Liver (tissue), 9 donors: ENCODE data around the gene GRIP1. TPM values are rescaled to one million over a fixed set of nuclear protein-coding genes. Genes with fewer than 3 reads are reported as not detected.

Experiments used
- DNase-seq: peaks from one replicate; pipeline ENCODE4 v3.0.0-alpha.2; 2017; ENCODE audit warnings: low spot score
- H3K27ac ChIP-seq, 2 donors: one replicate each; pipeline ENCODE4 v1.7.0; 2013; ENCODE audit warnings: inconsistent platforms in 2 of 2, low read length in 2 of 2, control low read depth in 1 of 2, low read depth in 1 of 2, mild to moderate bottlenecking in 1 of 2
- H3K27me3 ChIP-seq, 4 donors: one replicate each; pipeline versions ENCODE4 v1.6.1 to v1.7.0; 2013; ENCODE audit warnings: low read length in 3 of 4, inconsistent platforms in 1 of 4, mild to moderate bottlenecking in 1 of 4, moderate library complexity in 1 of 4; ENCODE audit not compliant: control insufficient read depth in 4 of 4, insufficient read depth in 4 of 4
- H3K36me3 ChIP-seq, 4 donors: one replicate each; pipeline versions ENCODE4 v1.6.1 to v1.7.0; 2013; ENCODE audit warnings: low read length in 3 of 4, mild to moderate bottlenecking in 3 of 4, low read depth in 1 of 4, moderate library complexity in 1 of 4; ENCODE audit not compliant: control insufficient read depth in 4 of 4, insufficient read depth in 3 of 4
- H3K4me1 ChIP-seq, 4 donors: one replicate each; pipeline versions ENCODE4 v1.6.1 to v1.7.0; 2013; ENCODE audit warnings: low read length in 3 of 4, mild to moderate bottlenecking in 3 of 4, moderate library complexity in 1 of 4; ENCODE audit not compliant: control insufficient read depth in 4 of 4, insufficient read depth in 4 of 4
- H3K4me3 ChIP-seq, 3 donors: one replicate each; pipeline versions ENCODE4 v1.6.1 to v1.7.0; 2013; ENCODE audit warnings: low read length in 3 of 3, control low read depth in 1 of 3, low read depth in 1 of 3, mild to moderate bottlenecking in 1 of 3
- H3K9ac ChIP-seq, 2 donors: one replicate each; pipeline ENCODE4 v1.7.0; 2013; ENCODE audit warnings: low read length in 2 of 2, mild to moderate bottlenecking in 2 of 2, moderate library complexity in 2 of 2, control low read depth in 1 of 2, low read depth in 1 of 2
- H3K9me3 ChIP-seq, 4 donors: one replicate each; pipeline versions ENCODE4 v1.6.1 to v1.7.0; 2013; ENCODE audit warnings: low read length in 3 of 4; ENCODE audit not compliant: control insufficient read depth in 4 of 4
- EGR1 ChIP-seq, 2 donors: IDR thresholded peaks; 2 replicates each; pipeline ENCODE4 v1.6.1; 2016 to 2018; ENCODE audit warnings: antibody characterized with exemption in 2 of 2, low read depth in 2 of 2
- FOXA1 ChIP-seq: IDR thresholded peaks from 2 replicates; pipeline ENCODE4 v1.6.1; 2016; ENCODE audit warnings: antibody characterized with exemption
- FOXA2 ChIP-seq: IDR thresholded peaks from 2 replicates; pipeline ENCODE4 v1.6.1; 2016; ENCODE audit warnings: antibody characterized with exemption
- GABPA ChIP-seq, 2 donors: IDR thresholded peaks in 1 of 2; conservative IDR thresholded peaks in 1 of 2; 2 replicates each; pipeline ENCODE4 v1.6.1; 2016; ENCODE audit warnings: antibody characterized with exemption in 2 of 2, mild to moderate bottlenecking in 1 of 2, moderate library complexity in 1 of 2
- HNF4A ChIP-seq, 2 donors: conservative IDR thresholded peaks; 2 replicates each; pipeline ENCODE4 v1.6.1; 2016; ENCODE audit warnings: antibody characterized with exemption in 2 of 2, mild to moderate bottlenecking in 2 of 2
- HNF4G ChIP-seq: IDR thresholded peaks from 2 replicates; pipeline ENCODE4 v1.6.1; 2016; ENCODE audit warnings: antibody characterized with exemption
- JUND ChIP-seq, 2 donors: IDR thresholded peaks; 2 replicates each; pipeline ENCODE4 v1.6.1; 2016; ENCODE audit warnings: antibody characterized with exemption in 2 of 2
- NR2F2 ChIP-seq: IDR thresholded peaks from 2 replicates; pipeline ENCODE4 v1.6.1; 2016; ENCODE audit warnings: antibody characterized with exemption
- RAD21 ChIP-seq, 2 donors: IDR thresholded peaks; 2 replicates each; pipeline ENCODE4 v1.6.1; 2016; ENCODE audit warnings: antibody characterized with exemption in 2 of 2, mild to moderate bottlenecking in 2 of 2
- RXRA ChIP-seq, 2 donors: IDR thresholded peaks; 2 replicates each; pipeline ENCODE4 v1.6.1; 2017 to 2018; ENCODE audit warnings: antibody characterized with exemption in 2 of 2, mild to moderate bottlenecking in 1 of 2
- SP1 ChIP-seq: IDR thresholded peaks from 2 replicates; pipeline ENCODE4 v1.6.1; 2018; ENCODE audit warnings: antibody characterized with exemption, mild to moderate bottlenecking
- TAF1 ChIP-seq: conservative IDR thresholded peaks from 2 replicates; pipeline ENCODE4 v1.6.1; 2016; ENCODE audit warnings: antibody characterized with exemption, mild to moderate bottlenecking
- YY1 ChIP-seq: IDR thresholded peaks from 2 replicates; pipeline ENCODE4 v1.6.1; 2016; ENCODE audit warnings: antibody characterized with exemption, mild to moderate bottlenecking
- WGBS: extraction: QIAGEN DNeasy Blood & Tissue Kit; methylation state at CpG from one replicate; pipeline ENCODE4 v1.1.7; 2013; 5-methylcytosine and 5-hydroxymethylcytosine counted together
- polyA plus RNA-seq, 2 donors: library from polyadenylated mRNA; stranded (reverse) in 1 of 2; unstranded in 1 of 2; fragments of 200-250 nt in 1 of 2; fragments of >200 nt in 1 of 2; fragmentation: Nextera tagmentation in 1 of 2; extraction: Ambion mirVana in 1 of 2; gene quantifications; one replicate each; pipeline versions ENCODE4 v1.2.1 to v1.2.3, GENCODE V29; 2013 to 2015
- total RNA-seq, 2 donors: library from RNA; depleted of rRNA; stranded (reverse); fragments of >200 nt; gene quantifications; one replicate each; pipeline ENCODE4 v1.2.3, GENCODE V29; 2014
- TF ChIP-seq, protein P1 (sequence below): IDR thresholded peaks from 2 replicates; pipeline ENCODE4 v1.6.1; 2016; ENCODE audit warnings: antibody characterized with exemption
- TF ChIP-seq, protein P2 (sequence below): IDR thresholded peaks from 2 replicates; pipeline ENCODE4 v1.6.1; 2016; ENCODE audit warnings: antibody characterized with exemption
- TF ChIP-seq, protein P3 (sequence below): IDR thresholded peaks from 2 replicates; pipeline ENCODE4 v1.6.1; 2016; ENCODE audit warnings: antibody characterized with exemption
- TF ChIP-seq, protein P4 (sequence below): IDR thresholded peaks from 2 replicates; pipeline ENCODE4 v1.6.1; 2016; ENCODE audit warnings: antibody characterized with exemption, mild to moderate bottlenecking
- donor health status: healthy.
- donor health status: healthy.
- donor health status: healthy.
- donor health status: healthy.
- donor health status: healthy.

Gene GRIP1
- total and polyA plus RNA-seq, 4 donors = 0.05 to 1.5 (median 0.24) TPM

DNA sequence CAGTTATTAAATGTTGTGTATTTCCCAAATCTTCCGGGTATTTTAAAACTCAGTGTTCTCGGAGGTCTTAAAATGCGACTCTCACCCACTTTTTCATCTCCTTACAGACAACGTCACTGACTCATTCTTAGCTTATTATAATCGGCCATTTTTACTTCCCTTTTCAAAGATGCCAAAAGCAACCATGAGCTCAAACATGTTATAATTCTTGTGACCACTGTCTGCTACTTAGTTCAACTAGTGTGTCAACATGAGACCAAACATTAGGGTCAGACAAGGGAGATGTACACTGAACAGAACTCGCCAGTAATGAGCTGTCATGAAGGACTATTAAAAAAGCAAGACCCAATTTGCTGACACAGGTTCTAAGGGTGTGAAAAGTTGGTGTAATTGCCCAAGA, 4.2 kb upstream of the GRIP1 start:
- no peak overlapping the region for H3K9ac ChIP-seq
- no peaks in the 10 kb centered on the region for H3K36me3 ChIP-seq
- no peaks in the 10 kb centered on the region for H3K9me3 ChIP-seq
- no peak overlapping the region for H3K4me3 ChIP-seq
- H3K27me3 ChIP-seq = peaks cover 0 to 14% (median 2%) of the 10 kb centered on the region in 4 donors
- no peaks in the 10 kb centered on the region for H3K4me1 ChIP-seq
- no peak for DNase-seq
- WGBS = 70% methylated on average over 6 of the region's 6 CpGs
- TF ChIP-seq, protein P1, sequence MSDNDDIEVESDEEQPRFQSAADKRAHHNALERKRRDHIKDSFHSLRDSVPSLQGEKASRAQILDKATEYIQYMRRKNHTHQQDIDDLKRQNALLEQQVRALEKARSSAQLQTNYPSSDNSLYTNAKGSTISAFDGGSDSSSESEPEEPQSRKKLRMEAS = no peak
- TF ChIP-seq NR2F2 = no peak
- TF ChIP-seq FOXA1 = no peak
- no peak overlapping the region for H3K27ac ChIP-seq

DNA sequence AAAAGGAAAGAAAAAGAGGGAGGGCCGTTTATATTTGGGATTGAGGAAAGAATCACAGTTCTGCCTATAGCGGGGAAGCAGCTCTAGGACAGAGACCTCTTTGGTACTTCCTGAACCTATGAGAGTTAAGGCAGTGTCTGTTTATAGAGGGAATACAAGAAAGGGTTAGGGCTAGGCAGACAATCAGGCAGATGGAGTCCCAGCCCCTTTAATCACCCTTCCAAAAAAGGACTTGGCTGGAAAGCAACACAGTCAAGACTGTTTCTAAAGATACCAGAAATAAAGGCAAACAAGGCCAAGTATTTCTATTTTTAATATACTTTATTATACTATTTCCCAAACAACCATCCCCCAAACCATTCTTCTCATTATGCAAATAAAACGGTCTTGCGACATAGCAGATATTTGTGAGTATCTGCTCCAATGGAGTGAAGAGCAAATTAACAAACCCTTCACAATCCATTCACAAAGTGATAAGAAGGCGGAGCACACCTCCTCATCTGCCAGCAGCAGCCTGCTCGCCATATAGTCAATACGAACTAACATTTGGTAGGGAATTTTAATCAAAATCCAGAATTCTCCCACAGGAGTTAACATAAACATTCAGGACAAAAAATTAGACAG, 697 bp upstream of the GRIP1 start:
- H3K27ac ChIP-seq = no peak overlapping the region

DNA sequence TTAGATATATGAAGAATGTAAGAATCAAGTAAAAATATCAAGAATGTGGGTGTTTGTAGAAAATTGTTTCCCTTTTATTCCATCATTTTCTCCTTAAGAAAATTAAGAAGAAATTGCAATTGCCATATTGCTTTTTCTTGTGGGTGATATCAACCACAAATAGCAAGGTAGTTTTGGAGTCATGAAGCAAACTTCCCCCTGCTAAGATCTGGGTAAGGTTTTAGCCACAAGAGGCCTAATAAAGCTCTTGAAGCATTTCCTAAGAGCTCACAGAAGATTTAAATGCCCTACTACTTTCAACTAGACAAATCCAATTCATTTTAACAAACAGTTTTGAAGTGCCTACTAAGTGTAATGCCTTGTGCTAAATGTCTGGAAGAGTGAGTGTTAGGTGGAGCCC, 2.6 kb downstream of the GRIP1 start:
- Histone ChIP-seq H3K4me3 (no peak overlapping the region), H3K4me1 (no peaks in the 10 kb centered on the region), H3K27me3 (peaks cover 0 to 5% (median under 1%) of the 10 kb centered on the region in 4 donors), H3K9ac (no peak overlapping the region), H3K9me3 (no peaks in the 10 kb centered on the region), H3K27ac (no peak overlapping the region), H3K36me3 (no peaks in the 10 kb centered on the region)
- DNase-seq = no peak
- TF ChIP-seq HNF4G (no peak), RAD21 (IDR thresholded peaks at IDR 0.05) (no peak), FOXA1 (no peak), TAF1 (no peak), SP1 (no peak), JUND (IDR thresholded peaks at IDR 0.05) (no peak), YY1 (no peak), NR2F2 (no peak), FOXA2 (no peak), RXRA (IDR thresholded peaks at IDR 0.05) (no peak), EGR1 (IDR thresholded peaks at IDR 0.05; ENCODE audit: low read depth in 2 of 2) (no peak), HNF4A (conservative IDR thresholded peaks at IDR 0.05) (no peak), GABPA (IDR thresholded peaks at IDR 0.05 in 1 of 2, conservative IDR thresholded peaks at IDR 0.05 in 1 of 2) (no peak)
- TF ChIP-seq, protein P2, sequence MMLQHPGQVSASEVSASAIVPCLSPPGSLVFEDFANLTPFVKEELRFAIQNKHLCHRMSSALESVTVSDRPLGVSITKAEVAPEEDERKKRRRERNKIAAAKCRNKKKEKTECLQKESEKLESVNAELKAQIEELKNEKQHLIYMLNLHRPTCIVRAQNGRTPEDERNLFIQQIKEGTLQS = no peak
- TF ChIP-seq, protein P3, sequence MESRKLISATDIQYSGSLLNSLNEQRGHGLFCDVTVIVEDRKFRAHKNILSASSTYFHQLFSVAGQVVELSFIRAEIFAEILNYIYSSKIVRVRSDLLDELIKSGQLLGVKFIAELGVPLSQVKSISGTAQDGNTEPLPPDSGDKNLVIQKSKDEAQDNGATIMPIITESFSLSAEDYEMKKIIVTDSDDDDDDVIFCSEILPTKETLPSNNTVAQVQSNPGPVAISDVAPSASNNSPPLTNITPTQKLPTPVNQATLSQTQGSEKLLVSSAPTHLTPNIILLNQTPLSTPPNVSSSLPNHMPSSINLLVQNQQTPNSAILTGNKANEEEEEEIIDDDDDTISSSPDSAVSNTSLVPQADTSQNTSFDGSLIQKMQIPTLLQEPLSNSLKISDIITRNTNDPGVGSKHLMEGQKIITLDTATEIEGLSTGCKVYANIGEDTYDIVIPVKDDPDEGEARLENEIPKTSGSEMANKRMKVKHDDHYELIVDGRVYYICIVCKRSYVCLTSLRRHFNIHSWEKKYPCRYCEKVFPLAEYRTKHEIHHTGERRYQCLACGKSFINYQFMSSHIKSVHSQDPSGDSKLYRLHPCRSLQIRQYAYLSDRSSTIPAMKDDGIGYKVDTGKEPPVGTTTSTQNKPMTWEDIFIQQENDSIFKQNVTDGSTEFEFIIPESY = no peak
- TF ChIP-seq, protein P4, sequence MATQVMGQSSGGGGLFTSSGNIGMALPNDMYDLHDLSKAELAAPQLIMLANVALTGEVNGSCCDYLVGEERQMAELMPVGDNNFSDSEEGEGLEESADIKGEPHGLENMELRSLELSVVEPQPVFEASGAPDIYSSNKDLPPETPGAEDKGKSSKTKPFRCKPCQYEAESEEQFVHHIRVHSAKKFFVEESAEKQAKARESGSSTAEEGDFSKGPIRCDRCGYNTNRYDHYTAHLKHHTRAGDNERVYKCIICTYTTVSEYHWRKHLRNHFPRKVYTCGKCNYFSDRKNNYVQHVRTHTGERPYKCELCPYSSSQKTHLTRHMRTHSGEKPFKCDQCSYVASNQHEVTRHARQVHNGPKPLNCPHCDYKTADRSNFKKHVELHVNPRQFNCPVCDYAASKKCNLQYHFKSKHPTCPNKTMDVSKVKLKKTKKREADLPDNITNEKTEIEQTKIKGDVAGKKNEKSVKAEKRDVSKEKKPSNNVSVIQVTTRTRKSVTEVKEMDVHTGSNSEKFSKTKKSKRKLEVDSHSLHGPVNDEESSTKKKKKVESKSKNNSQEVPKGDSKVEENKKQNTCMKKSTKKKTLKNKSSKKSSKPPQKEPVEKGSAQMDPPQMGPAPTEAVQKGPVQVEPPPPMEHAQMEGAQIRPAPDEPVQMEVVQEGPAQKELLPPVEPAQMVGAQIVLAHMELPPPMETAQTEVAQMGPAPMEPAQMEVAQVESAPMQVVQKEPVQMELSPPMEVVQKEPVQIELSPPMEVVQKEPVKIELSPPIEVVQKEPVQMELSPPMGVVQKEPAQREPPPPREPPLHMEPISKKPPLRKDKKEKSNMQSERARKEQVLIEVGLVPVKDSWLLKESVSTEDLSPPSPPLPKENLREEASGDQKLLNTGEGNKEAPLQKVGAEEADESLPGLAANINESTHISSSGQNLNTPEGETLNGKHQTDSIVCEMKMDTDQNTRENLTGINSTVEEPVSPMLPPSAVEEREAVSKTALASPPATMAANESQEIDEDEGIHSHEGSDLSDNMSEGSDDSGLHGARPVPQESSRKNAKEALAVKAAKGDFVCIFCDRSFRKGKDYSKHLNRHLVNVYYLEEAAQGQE = no peak
- TF ChIP-seq, protein P1 = no peak

More for the DNA sequence above, 697 bp upstream of the GRIP1 start:
- H3K4me3 ChIP-seq = no peak overlapping the region
- no peaks in the 10 kb centered on the region for H3K4me1 ChIP-seq
- H3K9ac ChIP-seq = no peak overlapping the region
- H3K27me3 ChIP-seq = peaks cover 0 to 10% (median 2%) of the 10 kb centered on the region in 4 donors
- WGBS = 55% methylated on average over 7 of the region's 7 CpGs
- H3K36me3 ChIP-seq = no peaks in the 10 kb centered on the region
- no peak for DNase-seq
- no peak for TF ChIP-seq RAD21 (IDR thresholded peaks at IDR 0.05)
- TF ChIP-seq, protein P1 = no peak
- no peak for TF ChIP-seq RXRA (IDR thresholded peaks at IDR 0.05)
- H3K9me3 ChIP-seq = no peaks in the 10 kb centered on the region
